ENCODE data around the gene TOGARAM1.

Gene TOGARAM1

DNA sequence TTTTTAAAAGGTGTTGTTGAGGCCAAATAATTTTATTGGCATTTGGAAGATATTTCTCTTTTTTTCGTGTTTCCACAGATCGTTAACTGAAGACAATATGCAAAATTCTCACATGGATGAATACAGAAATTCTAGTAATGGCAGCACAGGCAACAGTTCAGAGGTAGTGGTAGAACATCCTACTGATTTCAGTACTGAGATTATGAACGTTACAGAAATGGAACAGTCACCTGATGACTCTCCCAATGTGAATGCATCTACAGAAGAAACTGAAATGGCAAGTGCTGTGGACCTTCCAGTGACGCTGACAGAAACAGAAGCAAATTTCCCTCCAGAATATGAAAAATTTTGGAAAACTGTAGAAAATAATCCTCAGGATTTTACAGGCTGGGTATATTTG is 133.2 kb downstream of the TOGARAM1 start:
- DNase-seq = no peak

DNA sequence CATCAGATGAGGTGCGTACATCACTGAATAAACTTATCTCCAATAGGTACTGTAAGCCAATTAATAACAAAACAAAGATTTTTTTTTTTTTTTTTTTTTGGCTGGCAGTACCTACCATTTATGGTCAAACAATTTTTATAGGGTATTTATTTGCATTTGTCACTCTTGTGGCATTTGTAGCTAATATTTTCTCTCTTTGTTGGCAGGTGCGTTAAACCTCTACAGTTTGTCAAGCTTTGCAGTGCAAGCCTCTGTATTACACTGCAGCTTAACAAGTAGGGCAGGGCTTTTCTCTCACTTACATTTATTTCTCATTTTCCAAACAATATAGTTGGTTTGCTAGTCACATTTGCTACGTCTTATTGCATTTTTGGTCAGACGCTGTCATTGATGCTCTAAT is 134.2 kb downstream of the TOGARAM1 start:
- DNase-seq = no peak

DNA sequence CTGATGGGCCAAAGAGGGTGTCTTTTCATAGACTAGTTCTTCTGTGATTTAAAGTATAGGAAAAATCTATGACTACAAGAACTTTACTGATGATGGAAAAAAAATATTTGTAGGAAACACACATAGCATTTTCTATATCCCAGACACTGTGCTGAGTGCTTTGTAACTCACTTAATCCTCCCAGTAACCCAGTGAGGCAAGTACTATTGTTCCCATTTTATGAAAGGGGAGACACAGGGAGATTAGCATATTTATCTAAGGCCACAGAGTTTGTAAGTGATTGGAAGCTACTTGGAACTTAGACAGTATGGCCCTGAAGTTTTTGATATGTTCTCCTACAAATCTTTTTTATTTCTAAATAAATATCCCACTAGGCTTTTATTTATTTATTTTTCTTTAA is 141.8 kb downstream of the TOGARAM1 start:
- DNase-seq = no peak

DNA sequence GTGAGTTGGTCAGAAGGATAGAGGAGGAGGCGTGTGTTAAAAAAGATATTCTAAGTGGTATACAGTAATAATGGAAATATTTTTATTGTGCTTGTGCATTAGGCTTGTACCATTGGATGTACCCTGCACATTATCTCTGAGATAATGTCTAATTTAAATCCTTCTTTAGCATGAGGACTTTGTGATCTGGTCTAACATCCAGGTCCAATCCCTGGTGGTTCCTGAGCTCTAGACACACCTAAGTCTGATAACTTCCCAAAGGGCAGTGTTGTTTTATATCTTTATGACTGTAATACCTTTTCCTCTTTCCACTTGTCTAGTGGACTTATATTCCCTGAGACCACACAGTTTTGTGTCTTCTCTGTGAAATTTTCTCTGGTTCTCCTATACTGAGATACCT is 142.6 kb downstream of the TOGARAM1 start:
- DNase-seq = no peak

DNA sequence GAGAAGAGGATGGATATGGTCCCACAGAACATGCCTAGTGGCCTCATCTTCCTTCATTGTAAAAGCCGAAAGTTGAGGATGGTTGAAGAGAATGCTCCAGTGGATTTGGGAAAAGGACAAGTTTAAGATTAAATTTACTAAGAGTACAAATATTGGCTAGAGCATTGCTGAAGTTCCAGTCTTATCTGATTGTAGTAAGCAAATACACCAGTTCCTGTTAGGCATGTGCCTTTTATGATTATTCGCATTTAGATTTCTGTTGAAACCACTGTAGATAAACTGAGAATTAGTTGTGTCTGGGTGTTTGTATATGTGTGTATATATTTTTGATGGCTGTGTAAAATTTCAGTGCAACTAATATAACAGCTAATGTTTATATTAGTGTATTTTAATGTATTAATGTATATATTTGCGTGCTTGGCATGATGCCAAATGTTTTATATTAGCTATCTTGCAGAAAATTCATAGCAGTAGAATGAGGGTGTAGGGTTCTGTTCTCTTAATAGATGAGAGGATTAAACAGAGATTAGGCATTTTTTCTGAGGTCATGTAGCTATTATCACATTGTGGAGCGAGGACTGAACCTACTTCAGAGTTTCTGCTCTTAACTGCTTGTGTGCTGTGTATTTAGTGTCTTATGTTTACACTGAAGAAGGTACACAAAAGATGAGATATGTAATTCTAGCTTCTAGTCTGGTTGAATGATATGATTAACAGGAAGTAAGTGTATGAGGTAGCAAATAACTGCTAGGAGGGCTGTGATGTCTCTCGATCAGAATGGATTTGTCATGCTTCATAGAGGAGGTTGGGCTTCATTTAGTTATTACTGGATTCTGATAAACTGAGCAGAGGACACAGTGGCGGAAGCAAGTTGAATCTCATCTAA is 151.1 kb downstream of the TOGARAM1 start:
- no peak for DNase-seq

DNA sequence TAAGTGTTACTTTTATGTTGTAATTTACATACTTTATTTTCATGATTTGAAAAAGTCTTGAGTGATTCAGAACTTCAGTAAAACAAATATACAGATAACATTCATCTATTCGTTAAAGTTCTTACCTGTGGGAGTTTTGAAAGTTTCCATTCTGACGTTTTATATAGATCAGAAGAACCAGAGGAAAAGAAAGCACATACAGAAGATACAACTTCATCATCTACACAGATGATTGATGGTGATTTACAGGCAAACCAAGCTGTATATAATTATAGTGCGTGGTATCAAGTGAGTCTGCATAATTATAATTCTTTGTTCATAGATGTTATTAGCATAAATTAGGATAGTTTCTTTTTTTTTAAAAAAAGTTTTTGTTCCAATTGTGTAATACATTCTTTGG is 152.3 kb downstream of the TOGARAM1 start:
- no peak for DNase-seq

DNA sequence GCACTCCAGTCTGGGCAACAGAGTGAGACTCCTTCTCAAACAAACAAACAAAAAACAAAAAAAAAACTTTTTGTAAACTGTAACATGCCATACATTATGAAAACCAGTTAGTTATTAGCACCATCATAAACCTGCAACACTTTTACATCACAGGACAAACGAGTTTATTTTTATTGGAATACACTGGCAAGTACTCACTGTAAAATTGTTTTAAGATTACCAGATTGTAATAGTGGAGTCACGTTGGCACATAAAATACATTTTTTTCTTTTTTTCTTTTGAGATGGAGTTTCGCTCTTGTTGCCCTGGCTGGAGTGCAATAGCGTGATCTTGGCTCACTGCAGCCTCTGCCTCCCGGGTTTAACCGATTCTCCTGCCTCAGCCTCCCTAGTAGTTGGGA is 156.6 kb downstream of the TOGARAM1 start:
- DNase-seq = no peak

DNA sequence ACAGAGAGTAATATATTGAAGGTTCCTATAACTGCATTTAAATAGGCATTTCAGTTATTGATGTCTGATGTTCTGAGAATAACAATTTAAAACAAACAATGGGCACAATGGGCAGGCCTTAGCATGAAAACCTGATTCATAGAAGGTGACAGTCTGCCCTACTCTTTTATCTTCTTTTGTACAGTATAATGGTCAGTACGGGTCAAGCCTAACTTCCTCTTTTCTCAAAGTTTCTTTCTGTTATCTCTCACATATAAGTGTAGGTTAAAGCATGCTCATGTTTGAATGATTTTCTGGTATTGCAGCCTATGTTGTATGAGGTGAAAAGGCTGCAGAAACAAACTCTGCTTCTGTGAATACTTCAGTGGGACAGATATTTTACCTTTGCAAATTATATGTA is 158.1 kb downstream of the TOGARAM1 start:
- no peak for DNase-seq

DNA sequence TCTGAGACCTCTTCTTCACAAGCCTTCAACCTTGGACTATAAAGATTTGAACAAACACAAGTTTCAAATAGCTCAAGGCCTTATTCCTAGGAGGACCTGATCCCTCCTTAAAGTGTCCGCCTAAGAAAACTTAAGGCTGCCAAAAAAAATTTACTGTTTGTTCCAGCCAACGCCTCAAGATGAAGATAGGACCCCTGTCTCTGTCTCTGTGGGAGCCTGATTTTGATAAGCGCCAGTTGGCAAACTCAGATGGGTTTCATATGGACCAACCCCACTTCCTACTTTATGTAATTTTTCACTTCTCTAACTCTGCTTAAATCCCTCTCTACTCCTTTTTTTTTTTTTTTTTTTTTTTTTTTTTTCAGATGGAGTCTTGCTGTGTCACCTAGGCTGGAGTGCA is 161.3 kb downstream of the TOGARAM1 start:
- no peak for DNase-seq
